GM21367 (cell line): ENCODE data around the gene STRADA.

Source experiments
- ATAC-seq: cut with Tn5 transposase; IDR thresholded peaks from one replicate; pipeline ENCODE4 v1.9.1; 2021; ENCODE audit not compliant: unreplicated experiment

The STRADA gene

GRCh38 chr17:63701868-63702720 lies 39.5 kb downstream of the STRADA start:
- ATAC-seq, result no peak

- no peak for ATAC-seq
Measured at GRCh38 chr17:63701456-63701820, 40.2 kb downstream of the STRADA start.

- no peak for ATAC-seq
Measured at GRCh38 chr17:63700528-63701455, 40.8 kb downstream of the STRADA start.

DNA sequence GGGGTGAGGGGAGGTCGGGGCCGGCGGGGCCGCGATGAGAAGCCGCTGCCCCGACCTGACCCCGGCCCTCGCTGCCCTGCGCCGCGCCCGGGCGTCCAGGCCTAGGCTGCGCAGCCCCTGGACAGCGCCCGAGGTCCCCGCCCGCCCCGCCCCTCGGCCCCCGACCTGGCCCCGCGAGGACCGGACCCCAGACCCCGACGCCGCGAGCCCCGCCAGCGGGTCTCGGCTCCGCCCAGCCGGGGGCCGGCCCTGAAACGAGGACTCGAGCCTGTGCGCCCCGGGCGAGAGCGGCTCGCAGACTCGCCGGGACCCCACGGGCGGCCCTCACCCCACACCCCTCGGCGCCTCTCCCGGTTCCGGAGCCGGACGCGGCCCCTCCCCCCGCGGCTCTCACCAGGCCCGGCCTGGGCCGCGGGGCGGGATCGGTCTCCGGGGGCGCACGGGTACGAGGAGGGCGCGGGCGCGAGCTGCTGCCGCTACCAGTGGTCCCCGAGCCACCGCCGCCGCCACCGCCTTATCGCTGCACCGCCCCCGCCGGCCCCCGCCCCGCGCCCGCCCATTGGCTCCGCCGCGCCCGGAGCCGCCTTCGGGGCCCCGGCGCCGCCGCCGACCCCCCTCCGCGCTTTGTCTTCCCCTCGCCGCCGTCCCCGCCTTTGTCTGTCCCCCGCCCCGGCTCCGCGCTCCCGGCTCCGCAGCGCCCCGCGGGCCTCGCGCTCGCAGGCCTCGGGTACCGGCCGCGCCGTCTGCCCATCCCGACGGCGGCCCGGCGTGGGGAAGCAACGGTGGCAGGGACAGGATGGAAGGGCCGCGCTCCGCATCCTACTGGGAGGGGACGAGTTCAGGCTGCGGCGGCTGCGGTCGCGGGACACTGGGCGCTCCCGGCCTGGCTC lies 41.7 kb downstream of the STRADA start, which contains the start of gene LIMD2:
TSS of gene LIMD2 (minus strand) at position 488 of the 890 bp plus-strand sequence. CDS start 827 bp downstream, outside the sequence.
- ATAC-seq, result no peak

GRCh38 chr17:63698886-63699637 lies 42.5 kb downstream of the STRADA start:
- ATAC-seq, result no peak

GRCh38 chr17:63698381-63698885 lies 43.2 kb downstream of the STRADA start:
- no peak for ATAC-seq

- peak; percentile 16 for ATAC-seq
Measured at GRCh38 chr17:63697341-63698286, 44.0 kb downstream of the STRADA start.

DNA sequence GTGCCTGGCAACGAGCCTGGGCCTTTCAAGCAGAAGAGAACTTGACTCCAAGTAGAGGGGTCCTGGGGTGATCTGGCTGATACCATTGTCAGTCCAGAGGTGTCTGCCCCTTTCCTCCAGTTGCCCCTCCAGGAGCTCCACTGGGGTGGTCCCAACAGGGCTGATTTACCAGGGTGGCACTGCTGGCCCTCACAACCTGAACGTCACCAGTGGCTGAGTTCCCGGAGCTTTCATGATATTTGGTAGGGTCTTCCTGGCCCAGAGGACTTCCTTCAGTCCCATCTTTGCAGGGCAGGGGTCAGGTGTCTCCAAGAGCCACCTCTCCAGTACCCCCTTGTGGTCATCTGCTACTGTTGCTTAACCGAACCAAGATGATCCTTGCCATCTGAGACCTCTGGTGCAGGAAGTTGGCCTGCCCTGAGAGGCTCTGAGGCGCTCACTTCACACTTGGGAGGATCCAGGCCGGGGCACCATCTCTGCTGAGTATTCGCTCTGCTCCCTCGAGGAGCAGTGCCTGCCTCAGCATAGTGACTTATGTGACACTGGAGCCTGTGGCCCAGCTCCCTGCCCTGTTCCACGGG lies 45.1 kb downstream of the STRADA start:
- no peak for ATAC-seq

DNA sequence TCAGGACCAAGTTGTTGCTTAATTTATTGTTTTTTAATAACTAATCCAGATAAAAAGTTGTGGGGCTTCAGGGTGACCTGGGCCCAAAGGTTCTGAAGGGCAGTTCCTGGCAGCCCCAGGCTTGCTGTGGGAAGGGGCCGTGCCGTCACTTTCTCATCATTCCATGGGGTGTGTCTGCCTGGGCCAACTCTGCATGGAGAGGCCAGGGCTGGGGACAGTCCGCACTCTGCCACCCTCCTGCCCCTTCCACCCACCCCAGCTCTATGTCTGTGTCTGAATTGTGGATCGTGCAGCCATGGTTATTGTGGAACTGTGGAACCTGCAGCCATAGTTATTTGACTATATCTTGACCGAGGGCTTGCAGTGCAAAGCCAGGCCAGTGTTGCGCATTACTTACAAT lies 45.7 kb downstream of the STRADA start:
- ATAC-seq, result no peak

DNA sequence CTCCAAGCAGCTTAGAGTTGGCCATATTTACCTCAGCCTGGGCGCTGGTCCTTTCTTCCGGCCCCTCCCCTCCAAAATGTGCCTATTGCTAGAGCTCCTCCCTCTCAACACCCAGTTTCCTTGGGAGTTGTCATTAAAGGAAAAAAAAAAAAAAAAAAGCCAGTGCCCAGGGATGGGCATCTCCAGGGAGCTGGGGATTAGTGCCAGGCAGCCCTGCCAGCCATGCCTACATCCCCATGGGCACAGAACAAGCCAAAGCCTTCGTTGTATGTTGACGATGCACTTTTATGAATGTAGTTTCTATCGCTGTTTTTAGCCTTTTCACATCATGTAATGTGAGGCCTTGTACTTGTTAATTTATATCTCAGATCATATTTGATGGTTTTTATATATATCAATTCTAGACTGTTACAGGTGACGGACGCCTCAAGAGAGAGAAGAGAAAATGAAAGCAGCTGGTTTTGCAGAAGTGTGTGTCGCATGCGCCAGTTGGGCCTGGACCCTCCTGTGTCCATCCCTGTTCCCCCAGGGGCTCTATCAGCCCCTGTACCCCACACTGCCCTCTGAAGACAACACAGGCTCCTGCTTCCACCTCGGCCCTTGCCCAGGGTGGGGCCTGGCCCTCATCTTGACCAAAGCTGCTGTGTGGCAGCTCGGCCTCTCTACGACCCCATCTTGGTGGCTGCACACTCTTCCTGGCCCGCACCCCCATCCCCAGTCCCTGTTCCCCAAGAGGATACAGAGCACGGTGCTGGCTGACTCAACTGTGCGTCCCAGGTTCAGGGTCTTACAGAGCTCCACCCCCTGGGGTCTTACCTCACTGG lies 46.4 kb downstream of the STRADA start:
- no peak for ATAC-seq

- no peak for ATAC-seq
Measured at GRCh38 chr17:63694229-63694949, 47.2 kb downstream of the STRADA start.

- ATAC-seq, result no peak
Measured at GRCh38 chr17:63693411-63694113, 48.0 kb downstream of the STRADA start.

GRCh38 chr17:63692195-63692816 lies 49.3 kb downstream of the STRADA start:
- no peak for ATAC-seq

GRCh38 chr17:63689479-63689878 lies 52.1 kb downstream of the STRADA start:
- no peak for ATAC-seq

- no peak for ATAC-seq
Measured at GRCh38 chr17:63688396-63689020, 53.1 kb downstream of the STRADA start.
